Naive thymus-derived CD4-positive, alpha-beta T cell (primary cell): ENCODE results near the gene SCCPDH. TPM values are rescaled to one million over a fixed set of nuclear protein-coding genes. Genes with fewer than 3 reads are reported as not detected.

ENCODE experiments used
- ATAC-seq: fragments of 150-1000 bp; cut with Tn5 transposase; 2 replicates; pipeline ENCODE4 v1.10.0; 2021; ENCODE audit warnings: mild to moderate bottlenecking, moderate library complexity
- CTCF ChIA-PET: fragments of 350-600 bp; sonication (Branson Sonifier 250); formaldehyde crosslinking; loops from one replicate; lab custom pipeline; 2021; ENCODE audit warnings: antibody characterized with exemption; lab: Charles Lee
- POLR2A ChIA-PET: fragments of 350-600 bp; sonication (Branson Sonifier 250); formaldehyde crosslinking; loops from one replicate; lab custom pipeline; 2021; ENCODE audit warnings: antibody characterized with exemption, inconsistent platforms; lab: Charles Lee
- DNase-seq, 9 donors: peaks; one replicate each; pipeline versions ENCODE4 v3.0.0 to v3.0.0-alpha.2; 2020 to 2022; ENCODE audit warnings: mixed read lengths in 1 of 9
- H3K27ac ChIP-seq: one replicate; pipeline ENCODE4 v1.7.0; 2013; ENCODE audit warnings: mild to moderate bottlenecking, low read depth, low read length, moderate library complexity
- H3K27me3 ChIP-seq, 2 donors: one replicate each; pipeline ENCODE4 v1.7.0; 2013; ENCODE audit warnings: low read length in 2 of 2, mild to moderate bottlenecking in 2 of 2, moderate library complexity in 2 of 2; ENCODE audit not compliant: control insufficient read depth in 2 of 2, insufficient read depth in 2 of 2
- H3K36me3 ChIP-seq, 3 experiments: 1 replicate in 2 of 3; 2 replicates in 1 of 3; pipeline ENCODE4 v1.7.0; 2013; ENCODE audit warnings: low read length in 3 of 3, mild to moderate bottlenecking in 3 of 3, moderate library complexity in 1 of 3; ENCODE audit not compliant: insufficient read depth in 3 of 3, control insufficient read depth in 2 of 3
- H3K4me1 ChIP-seq, 2 donors: one replicate each; pipeline ENCODE4 v1.7.0; 2013; ENCODE audit warnings: low read length in 2 of 2, mild to moderate bottlenecking in 2 of 2, moderate library complexity in 1 of 2; ENCODE audit not compliant: control insufficient read depth in 2 of 2, insufficient read depth in 2 of 2
- H3K4me3 ChIP-seq: 2 replicates; pipeline ENCODE4 v1.7.0; 2013; ENCODE audit warnings: mild to moderate bottlenecking, low read length
- H3K9me3 ChIP-seq, 3 experiments: 1 replicate in 2 of 3; 2 replicates in 1 of 3; pipeline ENCODE4 v1.7.0; 2013; ENCODE audit warnings: low read length in 3 of 3; ENCODE audit not compliant: control insufficient read depth in 2 of 3
- H3K27ac Mint-ChIP-seq, 9 donors: one replicate each; pipeline ENCODE4 v1.8.0; 2020 to 2022; ENCODE audit warnings: mixed read lengths in 9 of 9, mild to moderate bottlenecking in 8 of 9, moderate library complexity in 5 of 9, inconsistent platforms in 2 of 9
- H3K27me3 Mint-ChIP-seq, 5 donors: one replicate each; pipeline ENCODE4 v1.8.0; 2021 to 2022; ENCODE audit warnings: mixed read lengths in 5 of 5, mild to moderate bottlenecking in 1 of 5
- H3K36me3 Mint-ChIP-seq, 5 donors: one replicate each; pipeline ENCODE4 v1.8.0; 2020 to 2022; ENCODE audit warnings: mixed read lengths in 5 of 5, mild to moderate bottlenecking in 3 of 5, inconsistent platforms in 1 of 5
- H3K4me1 Mint-ChIP-seq, 7 donors: one replicate each; pipeline ENCODE4 v1.8.0; 2020 to 2022; ENCODE audit warnings: mixed read lengths in 7 of 7, mild to moderate bottlenecking in 3 of 7, inconsistent platforms in 1 of 7
- H3K4me3 Mint-ChIP-seq, 10 donors: one replicate each; pipeline ENCODE4 v1.8.0; 2020 to 2022; ENCODE audit warnings: mild to moderate bottlenecking in 10 of 10, mixed read lengths in 10 of 10, moderate library complexity in 6 of 10, inconsistent platforms in 2 of 10
- H3K9me3 Mint-ChIP-seq, 11 donors: one replicate each; pipeline ENCODE4 v1.8.0; 2020 to 2022; ENCODE audit warnings: mixed read lengths in 11 of 11, mild to moderate bottlenecking in 4 of 11, inconsistent platforms in 1 of 11, moderate library complexity in 1 of 11
- intact Hi-C, 2 donors: fragments of 100-400 bp; cut with micrococcal nuclease; formaldehyde crosslinking; loops; one replicate each; pipeline ENCODE4 v1.15.1; 2023
- polyA plus RNA-seq, 2 donors: library from polyadenylated mRNA; unstranded; fragments of 300-500 nt; fragmentation: Illumina TruSeq; gene quantifications; one replicate each; pipeline ENCODE4 v1.2.3, GENCODE V29; 2021
- total RNA-seq, 6 experiments: library from RNA in 5 of 6; stranded (reverse) in 5 of 6; gene quantifications; 1 replicate in 5 of 6; 2 replicates in 1 of 6; pipeline ENCODE4 v1.2.3 and lab custom pipeline; 2021 to 2026

Gene SCCPDH
- total and polyA plus RNA-seq, 7 experiments from 2014 or later = 3.5 to 14.5 (median 5.3) TPM

DNA sequence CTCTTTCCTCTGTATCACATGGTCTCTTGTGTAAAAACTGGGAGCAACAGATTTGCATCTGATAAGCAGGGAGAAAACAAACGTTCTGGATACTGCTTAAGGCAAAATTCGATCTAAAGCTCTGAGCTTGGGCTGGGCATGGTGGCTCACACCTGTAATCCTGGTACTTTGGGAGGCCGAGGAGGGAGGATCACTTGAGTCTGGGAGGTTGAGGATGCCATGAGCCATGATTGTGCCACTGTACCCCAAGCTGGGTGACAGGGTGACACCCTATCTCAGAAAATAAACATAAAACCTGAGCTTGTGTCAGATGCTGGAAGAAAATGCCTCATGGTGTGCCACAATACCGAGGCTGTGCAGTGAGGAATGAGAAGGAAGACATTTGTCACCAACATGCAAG, 73.9 kb downstream of the SCCPDH start:
- H3K36me3 Mint-ChIP-seq = no peaks in the 10 kb centered on the region
- no peak overlapping the region for H3K4me3 ChIP-seq
- ATAC-seq (no peak), DNase-seq (no peak)
- no peak overlapping the region for H3K27ac ChIP-seq
- no peaks in the 10 kb centered on the region for H3K9me3 ChIP-seq
- no peaks in the 10 kb centered on the region for H3K27me3 ChIP-seq
- peaks cover 0 to 5% (median 0%) of the 10 kb centered on the region in 7 donors for H3K4me1 Mint-ChIP-seq
- no peaks in the 10 kb centered on the region for H3K36me3 ChIP-seq
- H3K9me3 Mint-ChIP-seq = peaks cover 0 to 8% (median 0%) of the 10 kb centered on the region in 11 donors
- H3K27ac Mint-ChIP-seq = no peak overlapping the region
- intact Hi-C loops = no loop called here
- H3K4me1 ChIP-seq = no peaks in the 10 kb centered on the region
- CTCF ChIA-PET = no interaction called here
- peaks cover 0 to 6% (median 0%) of the 10 kb centered on the region in 5 donors for H3K27me3 Mint-ChIP-seq
- no peak overlapping the region for H3K4me3 Mint-ChIP-seq
- POLR2A ChIA-PET = no interaction called here

DNA sequence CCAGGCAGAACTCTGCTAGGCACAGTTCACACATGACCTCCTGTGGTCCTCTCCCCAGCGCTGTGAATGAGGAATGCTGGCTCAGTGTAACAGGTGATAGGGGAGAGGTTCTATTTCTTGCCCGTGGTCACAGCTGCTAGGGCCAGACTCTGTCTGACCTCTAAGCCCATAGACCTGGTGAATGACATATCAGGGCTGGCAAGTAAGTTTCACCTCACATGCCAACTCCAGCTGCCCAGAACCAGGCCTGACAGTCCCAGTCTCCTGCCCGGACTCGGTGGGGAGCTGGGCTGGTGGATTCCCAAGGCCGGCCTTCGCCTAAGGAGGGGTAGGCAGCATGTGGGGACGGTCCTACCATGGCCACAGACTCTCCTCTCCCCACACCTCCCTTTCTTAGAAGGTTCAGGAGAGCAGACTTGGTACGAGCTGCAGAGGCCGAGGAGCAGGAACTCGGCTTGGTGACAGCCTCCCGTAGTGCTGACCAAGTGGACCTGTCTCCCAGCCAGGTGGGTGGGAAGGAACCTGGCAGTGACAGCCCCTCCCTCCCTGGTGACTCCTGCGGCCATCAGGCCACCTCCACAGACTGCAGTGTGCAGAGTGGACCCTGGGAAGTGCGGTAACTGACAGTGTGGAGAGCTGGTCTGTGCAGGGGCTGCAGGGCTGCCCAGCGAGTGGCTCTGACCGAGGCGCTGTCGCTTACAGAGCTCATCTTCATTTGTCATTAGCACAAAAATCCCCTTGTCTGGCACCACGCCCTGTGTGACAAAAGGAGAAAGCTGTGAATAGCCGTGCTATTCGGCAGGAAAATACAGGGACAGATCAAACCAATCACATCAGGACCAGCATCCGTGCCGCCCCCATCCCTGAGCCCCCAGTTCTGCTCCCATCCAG, 74.6 kb downstream of the SCCPDH start:
- intact Hi-C loops = no loop called here
- peaks cover 0 to 10% (median 0%) of the 10 kb centered on the region in 11 donors for H3K9me3 Mint-ChIP-seq
- H3K36me3 ChIP-seq = no peaks in the 10 kb centered on the region
- CTCF ChIA-PET = no interaction called here
- no peaks in the 10 kb centered on the region for H3K4me1 ChIP-seq
- H3K4me3 Mint-ChIP-seq = no peak overlapping the region
- peaks cover 0 to 4% (median 0%) of the 10 kb centered on the region in 5 donors for H3K27me3 Mint-ChIP-seq
- H3K27ac ChIP-seq = no peak overlapping the region
- H3K4me1 Mint-ChIP-seq = no peaks in the 10 kb centered on the region
- H3K27ac Mint-ChIP-seq = no peak overlapping the region
- H3K27me3 ChIP-seq = no peaks in the 10 kb centered on the region
- no peaks in the 10 kb centered on the region for H3K36me3 Mint-ChIP-seq
- no peaks in the 10 kb centered on the region for H3K9me3 ChIP-seq
- DNase-seq = no peak
- no peak overlapping the region for H3K4me3 ChIP-seq
- ATAC-seq = no peak
- POLR2A ChIA-PET = no interaction called here

DNA sequence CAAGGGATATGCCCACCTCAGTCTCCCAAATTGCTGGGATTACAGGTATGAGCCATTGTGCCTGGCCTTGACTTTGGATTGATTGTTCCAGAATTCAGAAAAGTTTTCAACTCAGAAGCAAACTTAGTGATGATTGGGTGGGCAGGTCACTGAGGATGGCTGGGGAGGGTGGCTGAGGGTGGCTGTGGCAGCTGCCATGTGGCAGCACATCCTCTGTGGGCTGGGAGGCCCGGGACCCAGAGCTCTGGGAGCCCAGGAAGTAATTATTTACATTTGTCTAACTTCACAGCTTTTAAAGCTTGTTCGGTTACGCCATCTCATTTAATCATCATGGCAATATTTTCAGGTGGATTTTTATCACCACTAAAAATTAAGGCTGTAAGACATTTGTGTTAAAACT, 76.1 kb downstream of the SCCPDH start:
- CTCF ChIA-PET = no interaction called here
- DNase-seq (no peak), ATAC-seq (no peak)
- Mint-ChIP-seq H3K36me3 (no peaks in the 10 kb centered on the region), H3K4me3 (no peak overlapping the region), H3K27me3 (peaks cover 0 to 4% (median 0%) of the 10 kb centered on the region in 5 donors), H3K4me1 (no peaks in the 10 kb centered on the region), H3K27ac (no peak overlapping the region), H3K9me3 (peaks cover 0 to 10% (median 0%) of the 10 kb centered on the region in 11 donors)
- POLR2A ChIA-PET = no interaction called here
- Histone ChIP-seq H3K27ac (no peak overlapping the region), H3K4me1 (no peaks in the 10 kb centered on the region), H3K4me3 (no peak overlapping the region), H3K27me3 (no peaks in the 10 kb centered on the region), H3K36me3 (no peaks in the 10 kb centered on the region), H3K9me3 (no peaks in the 10 kb centered on the region)
- intact Hi-C loops = no loop called here

DNA sequence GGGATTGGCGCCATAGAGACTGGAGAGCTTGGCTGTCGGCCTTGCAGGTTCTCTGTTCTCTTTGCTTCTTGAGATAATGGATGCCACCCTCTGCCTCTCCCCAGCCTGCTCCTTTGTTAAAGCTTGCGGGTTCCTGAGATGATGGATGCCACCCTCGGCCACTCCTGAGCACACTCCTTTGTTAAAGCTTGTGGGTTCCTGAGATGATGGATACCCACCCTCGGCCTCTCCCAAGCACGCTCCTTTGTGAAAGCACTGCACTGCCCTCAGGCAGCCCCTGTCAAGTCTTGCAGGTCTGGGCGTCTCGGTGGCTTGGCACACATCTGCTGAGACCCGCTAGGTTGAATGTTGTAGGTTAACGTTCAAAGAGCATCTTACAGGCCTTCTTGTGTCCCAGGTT, 76.5 kb downstream of the SCCPDH start:
- Mint-ChIP-seq H3K9me3 (peaks cover 0 to 10% (median 0%) of the 10 kb centered on the region in 11 donors), H3K27me3 (peaks cover 0 to 4% (median 2%) of the 10 kb centered on the region in 5 donors), H3K36me3 (no peaks in the 10 kb centered on the region), H3K4me1 (no peaks in the 10 kb centered on the region), H3K4me3 (no peak overlapping the region), H3K27ac (no peak overlapping the region)
- ChIA-PET CTCF (no interaction called here), POLR2A (no interaction called here)
- Histone ChIP-seq H3K36me3 (no peaks in the 10 kb centered on the region), H3K27me3 (no peaks in the 10 kb centered on the region), H3K4me1 (no peaks in the 10 kb centered on the region), H3K4me3 (no peak overlapping the region), H3K9me3 (no peaks in the 10 kb centered on the region), H3K27ac (no peak overlapping the region)
- intact Hi-C loops = no loop called here
- ATAC-seq (no peak), DNase-seq (no peak)

DNA sequence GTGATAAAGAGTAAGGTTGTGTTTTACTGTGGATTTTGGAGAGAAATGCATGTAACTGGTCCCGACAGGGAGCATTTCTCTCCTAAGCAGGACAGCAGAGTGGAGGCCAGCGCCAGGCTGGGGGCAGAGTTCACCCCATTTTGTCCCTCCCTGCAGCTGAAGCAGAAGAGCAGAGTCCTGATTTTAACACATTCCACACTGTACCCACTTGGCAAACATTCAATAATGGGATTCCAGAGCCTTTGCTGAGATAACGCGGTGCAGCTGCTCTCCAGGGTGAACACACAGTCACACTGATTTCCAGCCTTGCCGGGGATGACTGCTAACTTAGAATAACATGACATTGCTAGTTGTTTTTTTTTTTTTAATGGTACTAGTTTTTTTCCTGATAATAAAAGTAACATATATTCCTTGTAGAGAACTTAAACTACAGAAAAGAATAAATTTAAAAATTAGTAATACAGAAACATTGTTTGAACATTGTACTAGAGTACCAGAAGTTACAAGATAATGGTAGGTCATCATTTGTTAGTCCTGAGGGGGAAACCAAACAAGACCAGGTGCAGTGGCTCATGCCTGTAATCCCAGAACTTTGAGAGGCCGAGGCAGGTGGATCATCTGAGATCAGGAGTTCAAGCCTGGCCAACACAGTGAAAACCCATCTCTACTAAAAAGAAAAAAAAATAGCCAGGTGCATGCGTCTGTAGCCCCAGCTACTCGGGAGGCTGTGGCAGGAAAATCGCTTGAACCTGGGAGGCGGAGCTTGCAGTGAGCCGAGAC, 77.2 kb downstream of the SCCPDH start:
- Mint-ChIP-seq H3K9me3 (peaks cover 0 to 10% (median 0%) of the 10 kb centered on the region in 11 donors), H3K27me3 (peaks cover 0 to 5% (median 3%) of the 10 kb centered on the region in 5 donors), H3K36me3 (no peaks in the 10 kb centered on the region), H3K27ac (no peak overlapping the region), H3K4me1 (no peaks in the 10 kb centered on the region), H3K4me3 (no peak overlapping the region)
- H3K36me3 ChIP-seq = no peaks in the 10 kb centered on the region
- intact Hi-C loops = no loop called here
- no peaks in the 10 kb centered on the region for H3K4me1 ChIP-seq
- DNase-seq (no peak), ATAC-seq (no peak)
- H3K27ac ChIP-seq = no peak overlapping the region
- ChIA-PET CTCF (no interaction called here), POLR2A (no interaction called here)
- H3K9me3 ChIP-seq = no peaks in the 10 kb centered on the region
- H3K27me3 ChIP-seq = no peaks in the 10 kb centered on the region
- H3K4me3 ChIP-seq = no peak overlapping the region

DNA sequence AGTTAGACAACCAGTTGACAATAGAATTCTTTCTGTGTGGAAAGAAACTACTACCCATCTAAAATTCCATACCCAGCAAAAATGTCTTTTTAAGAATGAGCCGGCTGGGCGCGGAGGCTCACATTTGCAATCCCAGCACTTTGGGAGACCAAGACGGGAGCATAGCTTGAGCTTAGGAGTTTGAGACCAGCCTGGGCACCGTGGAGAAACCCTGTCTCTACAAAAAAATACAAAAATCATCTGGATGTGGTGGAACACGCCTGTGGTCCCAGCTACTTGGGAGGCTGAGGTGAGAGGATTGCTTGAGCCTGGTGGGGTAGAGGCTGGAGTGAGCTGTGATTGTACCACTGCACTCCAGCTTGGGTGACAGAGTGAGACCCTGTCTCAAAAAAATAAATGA, 79.2 kb downstream of the SCCPDH start:
- Mint-ChIP-seq H3K27me3 (peaks cover 0 to 5% (median 3%) of the 10 kb centered on the region in 5 donors), H3K4me3 (no peak overlapping the region), H3K27ac (no peak overlapping the region), H3K4me1 (no peaks in the 10 kb centered on the region), H3K36me3 (no peaks in the 10 kb centered on the region), H3K9me3 (peaks cover 0 to 10% (median 0%) of the 10 kb centered on the region in 11 donors)
- H3K4me3 ChIP-seq = no peak overlapping the region
- intact Hi-C loops = no loop called here
- ATAC-seq (no peak), DNase-seq (no peak)
- no peak overlapping the region for H3K27ac ChIP-seq
- no peaks in the 10 kb centered on the region for H3K9me3 ChIP-seq
- no peaks in the 10 kb centered on the region for H3K4me1 ChIP-seq
- H3K36me3 ChIP-seq = no peaks in the 10 kb centered on the region
- no peaks in the 10 kb centered on the region for H3K27me3 ChIP-seq
- CTCF ChIA-PET = no interaction called here
- POLR2A ChIA-PET = no interaction called here
